Activated B cell treated with CpG ODN at 0.5 μM for 24 hours (primary cell): Measurements from ENCODE around the gene KIF4B. TPM values are rescaled to one million over a fixed set of nuclear protein-coding genes. Genes with fewer than 3 reads are reported as not detected.
"Not testable (repeated sequence)": the region's sequence is repeated elsewhere in the genome, so short reads cannot be mapped to it uniquely, and the experiment has no call there.

Experiments used
- ATAC-seq: fragments of 200-7000 bp; cut with Tn5 transposase; one replicate; pipeline ENCODE4 v1.10.0; 2021; ENCODE audit warnings: low read depth, mild to moderate bottlenecking, moderate library complexity
- CTCF ChIA-PET: fragments of 350-600 bp; sonication (Branson Sonifier 250); formaldehyde crosslinking; loops from one replicate; lab custom pipeline; 2021; ENCODE audit warnings: antibody characterized with exemption; lab: Charles Lee
- POLR2A ChIA-PET: fragments of 350-600 bp; sonication (Branson Sonifier 250); formaldehyde crosslinking; loops from one replicate; lab custom pipeline; 2021; ENCODE audit warnings: antibody characterized with exemption; lab: Charles Lee
- DNase-seq: peaks from one replicate; pipeline ENCODE4 v3.0.0; 2022
- H3K27ac Mint-ChIP-seq: one replicate; pipeline ENCODE4 v1.8.0; 2020; ENCODE audit warnings: mixed read lengths
- H3K27me3 Mint-ChIP-seq: one replicate; pipeline ENCODE4 v1.8.0; 2021; ENCODE audit warnings: mixed read lengths
- H3K36me3 Mint-ChIP-seq: one replicate; pipeline ENCODE4 v1.8.0; 2021; ENCODE audit warnings: low read depth, mixed read lengths
- H3K4me1 Mint-ChIP-seq: one replicate; pipeline ENCODE4 v1.8.0; 2021; ENCODE audit warnings: mixed read lengths
- H3K4me3 Mint-ChIP-seq: one replicate; pipeline ENCODE4 v1.8.0; 2020; ENCODE audit warnings: mild to moderate bottlenecking, mixed read lengths
- H3K9me3 Mint-ChIP-seq: one replicate; pipeline ENCODE4 v1.8.0; 2020; ENCODE audit warnings: mixed read lengths
- CTCF ChIP-seq: fragments of 200-600 bp; IDR thresholded peaks from one replicate; pipeline ENCODE4 v1.8.0; 2022; ENCODE audit warnings: antibody characterized with exemption, mild to moderate bottlenecking
- intact Hi-C: fragments of 100-400 bp; cut with micrococcal nuclease; formaldehyde crosslinking; loops from one replicate; pipeline ENCODE4 v1.15.1; 2024
- total RNA-seq: library from RNA; stranded (reverse); gene quantifications from 2 replicates; pipeline ENCODE4 v1.2.3, GENCODE V29; 2022

The KIF4B gene
- total RNA-seq, 1 donor from 2014 or later: not detected

- intact Hi-C loops: no loop called here
- ATAC-seq (no peak), DNase-seq (no peak)
- CTCF ChIA-PET: interaction anchor here (1.5 kb wide), 1 partner anchor 13 kb away, joined by 3 read pairs; no protein-coding TSS in a partner anchor
- POLR2A ChIA-PET: no interaction called here
- H3K27ac Mint-ChIP-seq: no peak overlapping the region
- H3K9me3 Mint-ChIP-seq: no peaks in the 10 kb centered on the region
- no peaks in the 10 kb centered on the region for H3K4me1 Mint-ChIP-seq
- H3K36me3 Mint-ChIP-seq: peaks cover 53% of the 10 kb centered on the region
- H3K4me3 Mint-ChIP-seq: no peak overlapping the region
- no peak for TF ChIP-seq CTCF
- H3K27me3 Mint-ChIP-seq: no peaks in the 10 kb centered on the region
Observed at GRCh38 chr5:154968953-154969352, 44.6 kb upstream of the KIF4B start.

- H3K9me3 Mint-ChIP-seq: no peaks in the 10 kb centered on the region
- DNase-seq (no peak), ATAC-seq (no peak)
- H3K4me3 Mint-ChIP-seq: no peak overlapping the region
- H3K36me3 Mint-ChIP-seq: peaks cover 44% of the 10 kb centered on the region
- intact Hi-C loops: no loop called here
- H3K27me3 Mint-ChIP-seq: no peaks in the 10 kb centered on the region
- H3K27ac Mint-ChIP-seq: no peak overlapping the region
- ChIA-PET CTCF (no interaction called here), POLR2A (no interaction called here)
- TF ChIP-seq CTCF: no peak
- H3K4me1 Mint-ChIP-seq: no peaks in the 10 kb centered on the region
Observed at GRCh38 chr5:154970759-154971158, 42.8 kb upstream of the KIF4B start.

- ChIA-PET POLR2A (interaction anchor here (0.6 kb wide), 1 partner anchor 113 kb away, joined by 6 read pairs; the partner anchor contains the start of gene CNOT8), CTCF (no interaction called here)
- H3K27me3 Mint-ChIP-seq: no peaks in the 10 kb centered on the region
- no peak for ATAC-seq
- H3K27ac Mint-ChIP-seq: no peak overlapping the region
- H3K4me3 Mint-ChIP-seq: no peak overlapping the region
- intact Hi-C loops: no loop called here
- no peak for TF ChIP-seq CTCF
- H3K36me3 Mint-ChIP-seq: peaks cover 38% of the 10 kb centered on the region
- H3K4me1 Mint-ChIP-seq: no peaks in the 10 kb centered on the region
- H3K9me3 Mint-ChIP-seq: no peaks in the 10 kb centered on the region
- DNase-seq: no peak
Observed at GRCh38 chr5:154971501-154971900, 42.1 kb upstream of the KIF4B start.

- TF ChIP-seq CTCF: no peak
- CTCF ChIA-PET: no interaction called here
- no peak for ATAC-seq
- Mint-ChIP-seq H3K36me3 (peaks cover 27% of the 10 kb centered on the region), H3K4me3 (no peak overlapping the region), H3K4me1 (no peaks in the 10 kb centered on the region), H3K27me3 (no peaks in the 10 kb centered on the region), H3K27ac (no peak overlapping the region), H3K9me3 (no peaks in the 10 kb centered on the region)
- POLR2A ChIA-PET: no interaction called here
- DNase-seq: no peak
- intact Hi-C loops: no loop called here
Observed at GRCh38 chr5:154972476-154973080, 41.0 kb upstream of the KIF4B start.

- H3K27me3 Mint-ChIP-seq, H3K9me3 Mint-ChIP-seq, CTCF ChIA-PET, H3K4me1 Mint-ChIP-seq, H3K27ac Mint-ChIP-seq, ATAC-seq, intact Hi-C loops, H3K4me3 Mint-ChIP-seq, H3K36me3 Mint-ChIP-seq, POLR2A ChIA-PET, DNase-seq: not testable (repeated sequence)
Observed at GRCh38 chr5:154976082-154976481, 37.5 kb upstream of the KIF4B start.

- ChIA-PET POLR2A (no interaction called here), CTCF (no interaction called here)
- no peak for ATAC-seq
- no peak overlapping the region for H3K4me3 Mint-ChIP-seq
- H3K36me3 Mint-ChIP-seq: peaks cover 4% of the 10 kb centered on the region
- no peaks in the 10 kb centered on the region for H3K9me3 Mint-ChIP-seq
- intact Hi-C loops: no loop called here
- DNase-seq: no peak
- no peaks in the 10 kb centered on the region for H3K27me3 Mint-ChIP-seq
- no peaks in the 10 kb centered on the region for H3K4me1 Mint-ChIP-seq
- no peak overlapping the region for H3K27ac Mint-ChIP-seq
- TF ChIP-seq CTCF: no peak
Observed at GRCh38 chr5:154977409-154977808, 36.1 kb upstream of the KIF4B start.

GRCh38 chr5:154978294-154978693, 35.3 kb upstream of the KIF4B start:
- H3K27ac Mint-ChIP-seq, H3K36me3 Mint-ChIP-seq, H3K4me3 Mint-ChIP-seq, H3K4me1 Mint-ChIP-seq, DNase-seq, POLR2A ChIA-PET, ATAC-seq, H3K9me3 Mint-ChIP-seq, intact Hi-C loops, H3K27me3 Mint-ChIP-seq, CTCF ChIA-PET: not testable (repeated sequence)
